GM23338 (cell line): ENCODE data around the gene SIGLEC7. TPM values are rescaled to one million over a fixed set of nuclear protein-coding genes. Genes with fewer than 3 reads are reported as not detected.

Experiments
- ATAC-seq: fragments of 200-7000 bp; cut with Tn5 transposase; 3 replicates; pipeline ENCODE4 v1.9.1; 2020
- DNase-seq: peaks from one replicate; pipeline ENCODE4 v3.0.0-alpha.2; 2015; ENCODE audit warnings: low spot score
- H2AFZ ChIP-seq: fragments of 200-600 bp; sonication (generic); 2 replicates; pipeline ENCODE4 v1.8.0; 2016; ENCODE audit warnings: antibody characterized with exemption, mild to moderate bottlenecking, moderate library complexity
- H3F3A ChIP-seq: fragments of 200-600 bp; sonication (generic); replicated peaks from 2 replicates; pipeline ENCODE4 v1.8.0; 2017; ENCODE audit warnings: antibody characterized with exemption, mixed run types, low read depth
- H3K27ac ChIP-seq: fragments of 200-600 bp; sonication (generic); 2 replicates; pipeline ENCODE4 v1.6.1; 2016; ENCODE audit warnings: low read depth
- H3K27me3 ChIP-seq: fragments of 200-600 bp; sonication (generic); 2 replicates; pipeline ENCODE4 v1.8.0; 2016; ENCODE audit warnings: mild to moderate bottlenecking, mixed run types, moderate library complexity; ENCODE audit not compliant: insufficient read depth
- H3K36me3 ChIP-seq: fragments of 200-600 bp; sonication (generic); 2 replicates; pipeline ENCODE4 v1.8.0; 2016; ENCODE audit warnings: mild to moderate bottlenecking; ENCODE audit not compliant: insufficient read depth
- H3K4me1 ChIP-seq: fragments of 200-600 bp; sonication (generic); 2 replicates; pipeline ENCODE4 v1.8.0; 2016; ENCODE audit warnings: mild to moderate bottlenecking, moderate library complexity; ENCODE audit not compliant: insufficient read depth
- H3K4me2 ChIP-seq: fragments of 200-600 bp; sonication (generic); 2 replicates; pipeline ENCODE4 v1.7.1; 2017; ENCODE audit warnings: mixed run types
- H3K4me3 ChIP-seq: fragments of 200-600 bp; sonication (generic); 2 replicates; pipeline ENCODE4 v1.6.1; 2016; ENCODE audit warnings: mixed run types
- H3K79me2 ChIP-seq: fragments of 200-600 bp; sonication (generic); replicated peaks from 2 replicates; pipeline ENCODE4 v1.8.0; 2017; ENCODE audit warnings: mild to moderate bottlenecking; ENCODE audit not compliant: insufficient read depth
- H3K9me2 ChIP-seq: fragments of 200-600 bp; sonication (generic); 2 replicates; pipeline ENCODE4 v1.8.0; 2017; ENCODE audit not compliant: insufficient read depth
- H4K20me1 ChIP-seq: fragments of 200-600 bp; sonication (generic); replicated peaks from 2 replicates; pipeline ENCODE4 v1.8.0; 2017; ENCODE audit warnings: mild to moderate bottlenecking; ENCODE audit not compliant: insufficient read depth
- H3K27ac Mint-ChIP-seq: 2 replicates; pipeline ENCODE4 v1.8.0; 2020; ENCODE audit warnings: inconsistent platforms, mild to moderate bottlenecking, moderate library complexity, mixed read lengths
- H3K27me3 Mint-ChIP-seq: 3 replicates; pipeline ENCODE4 v1.8.0; 2022; ENCODE audit warnings: low read depth, mild to moderate bottlenecking, moderate library complexity, mixed read lengths, inconsistent platforms; ENCODE audit not compliant: insufficient read depth, poor library complexity
- H3K36me3 Mint-ChIP-seq: 3 replicates; pipeline ENCODE4 v1.8.0; 2021; ENCODE audit warnings: low read depth, mild to moderate bottlenecking, inconsistent platforms, moderate library complexity, mixed read lengths
- H3K4me1 Mint-ChIP-seq: 3 replicates; pipeline ENCODE4 v1.8.0; 2020; ENCODE audit warnings: mild to moderate bottlenecking, inconsistent platforms, mixed read lengths
- H3K4me3 Mint-ChIP-seq: 3 replicates; pipeline ENCODE4 v1.8.0; 2021; ENCODE audit warnings: moderate library complexity, mild to moderate bottlenecking, inconsistent platforms, mixed read lengths
- H3K9me3 Mint-ChIP-seq: 3 replicates; pipeline ENCODE4 v1.8.0; 2020; ENCODE audit warnings: moderate library complexity, mild to moderate bottlenecking, inconsistent platforms, mixed read lengths
- EZH2 ChIP-seq: fragments of 200-600 bp; sonication (generic); IDR thresholded peaks from one replicate; pipeline ENCODE4 v1.8.0; 2017; ENCODE audit warnings: antibody characterized with exemption, mild to moderate bottlenecking, low read depth; ENCODE audit not compliant: unreplicated experiment
- STAT1 ChIP-seq: IDR thresholded peaks from one replicate; pipeline ENCODE4 v1.6.1; 2016; ENCODE audit warnings: antibody characterized with exemption; ENCODE audit not compliant: unreplicated experiment
- ZNF114 ChIP-seq: fragments of 250-450 bp; sonication (Bioruptor Pico); IDR thresholded peaks from 2 replicates; pipeline ENCODE4 v1.5.0; 2020; ENCODE audit warnings: mild to moderate bottlenecking, moderate library complexity
- polyA plus RNA-seq: library from polyadenylated mRNA; unstranded; fragments of >200 nt; fragmentation: Nextera tagmentation; extraction: Ambion mirVana; gene quantifications from 2 replicates; pipeline ENCODE4 v1.2.1, GENCODE V29; 2016
- total RNA-seq: library from RNA; depleted of rRNA; stranded (reverse); fragments of >200 nt; shearing (Covaris generic); gene quantifications from 2 replicates; pipeline ENCODE4 v1.2.3, GENCODE V29; 2014
- TF ChIP-seq, protein P1 (sequence below): fragments of 250-450 bp; sonication (Bioruptor Pico); IDR thresholded peaks from 2 replicates; pipeline ENCODE4 v1.5.0; 2020; ENCODE audit warnings: mild to moderate bottlenecking, moderate library complexity
- TF ChIP-seq, protein P2 (sequence below): IDR thresholded peaks from 2 replicates; pipeline ENCODE4 v1.6.1; 2016; ENCODE audit warnings: antibody characterized with exemption
- TF ChIP-seq, protein P3 (sequence below), 2 experiments: fragments of 200-600 bp in 1 of 2; sonication (generic) in 1 of 2; conservative IDR thresholded peaks; 2 replicates each; pipeline versions ENCODE4 v1.5.1 to v1.6.1; 2016 to 2017; ENCODE audit warnings: antibody characterized with exemption in 2 of 2, low read depth in 2 of 2, mild to moderate bottlenecking in 2 of 2, moderate library complexity in 1 of 2

Gene SIGLEC7
- total and polyA plus RNA-seq, 2 experiments from 2014 or later, result not detected

DNA sequence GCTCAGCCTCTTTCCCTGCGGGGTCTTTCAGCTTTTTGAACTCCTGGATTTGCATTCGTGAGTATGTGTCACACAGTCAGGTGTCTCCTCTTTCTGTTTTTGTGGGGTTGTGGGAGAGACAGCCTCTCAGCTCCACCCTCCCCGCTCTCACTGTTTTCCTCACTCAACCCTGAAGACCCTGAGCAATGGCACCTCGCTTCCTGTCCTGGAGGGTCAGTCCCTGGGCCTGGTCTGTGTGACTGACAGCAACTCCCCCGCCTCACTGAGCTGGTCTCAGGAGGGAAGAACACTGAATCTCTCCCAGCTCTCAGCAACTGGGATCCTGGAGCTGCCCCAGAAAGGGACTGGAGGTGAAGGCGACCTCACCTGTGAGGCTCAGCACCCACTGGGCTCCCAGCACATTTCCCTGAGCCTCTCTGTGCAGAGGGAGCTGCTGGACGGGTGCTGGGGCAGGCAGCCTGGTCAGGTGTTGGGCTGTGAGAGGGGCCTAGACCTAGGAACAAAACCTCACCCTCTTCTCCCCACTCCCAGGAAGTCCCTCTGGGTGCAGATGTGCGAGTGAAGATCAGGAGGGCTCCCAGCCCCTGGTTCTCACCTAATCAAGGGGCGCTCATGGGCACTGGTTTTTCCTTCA, 4.2 kb upstream of the SIGLEC7 start:
- Histone ChIP-seq H3K4me3 (no peak overlapping the region), H3K27ac (no peak overlapping the region), H4K20me1 (no peaks in the 10 kb centered on the region), H3F3A (no peaks in the 10 kb centered on the region), H3K4me2 (no peak overlapping the region), H3K79me2 (no peaks in the 10 kb centered on the region), H3K27me3 (no peaks in the 10 kb centered on the region), H3K9me2 (no peaks in the 10 kb centered on the region), H2AFZ (no peak overlapping the region), H3K4me1 (peaks cover 14% of the 10 kb centered on the region), H3K36me3 (no peaks in the 10 kb centered on the region)
- Mint-ChIP-seq H3K4me1 (peaks cover 31% of the 10 kb centered on the region), H3K36me3 (no peaks in the 10 kb centered on the region), H3K27me3 (peaks cover 25% of the 10 kb centered on the region), H3K9me3 (no peaks in the 10 kb centered on the region; the same call in 2 of the 3 replicates), H3K4me3 (no peak overlapping the region), H3K27ac (no peak overlapping the region)
- DNase-seq (no peak), ATAC-seq (no peak)
- TF ChIP-seq, protein P1, sequence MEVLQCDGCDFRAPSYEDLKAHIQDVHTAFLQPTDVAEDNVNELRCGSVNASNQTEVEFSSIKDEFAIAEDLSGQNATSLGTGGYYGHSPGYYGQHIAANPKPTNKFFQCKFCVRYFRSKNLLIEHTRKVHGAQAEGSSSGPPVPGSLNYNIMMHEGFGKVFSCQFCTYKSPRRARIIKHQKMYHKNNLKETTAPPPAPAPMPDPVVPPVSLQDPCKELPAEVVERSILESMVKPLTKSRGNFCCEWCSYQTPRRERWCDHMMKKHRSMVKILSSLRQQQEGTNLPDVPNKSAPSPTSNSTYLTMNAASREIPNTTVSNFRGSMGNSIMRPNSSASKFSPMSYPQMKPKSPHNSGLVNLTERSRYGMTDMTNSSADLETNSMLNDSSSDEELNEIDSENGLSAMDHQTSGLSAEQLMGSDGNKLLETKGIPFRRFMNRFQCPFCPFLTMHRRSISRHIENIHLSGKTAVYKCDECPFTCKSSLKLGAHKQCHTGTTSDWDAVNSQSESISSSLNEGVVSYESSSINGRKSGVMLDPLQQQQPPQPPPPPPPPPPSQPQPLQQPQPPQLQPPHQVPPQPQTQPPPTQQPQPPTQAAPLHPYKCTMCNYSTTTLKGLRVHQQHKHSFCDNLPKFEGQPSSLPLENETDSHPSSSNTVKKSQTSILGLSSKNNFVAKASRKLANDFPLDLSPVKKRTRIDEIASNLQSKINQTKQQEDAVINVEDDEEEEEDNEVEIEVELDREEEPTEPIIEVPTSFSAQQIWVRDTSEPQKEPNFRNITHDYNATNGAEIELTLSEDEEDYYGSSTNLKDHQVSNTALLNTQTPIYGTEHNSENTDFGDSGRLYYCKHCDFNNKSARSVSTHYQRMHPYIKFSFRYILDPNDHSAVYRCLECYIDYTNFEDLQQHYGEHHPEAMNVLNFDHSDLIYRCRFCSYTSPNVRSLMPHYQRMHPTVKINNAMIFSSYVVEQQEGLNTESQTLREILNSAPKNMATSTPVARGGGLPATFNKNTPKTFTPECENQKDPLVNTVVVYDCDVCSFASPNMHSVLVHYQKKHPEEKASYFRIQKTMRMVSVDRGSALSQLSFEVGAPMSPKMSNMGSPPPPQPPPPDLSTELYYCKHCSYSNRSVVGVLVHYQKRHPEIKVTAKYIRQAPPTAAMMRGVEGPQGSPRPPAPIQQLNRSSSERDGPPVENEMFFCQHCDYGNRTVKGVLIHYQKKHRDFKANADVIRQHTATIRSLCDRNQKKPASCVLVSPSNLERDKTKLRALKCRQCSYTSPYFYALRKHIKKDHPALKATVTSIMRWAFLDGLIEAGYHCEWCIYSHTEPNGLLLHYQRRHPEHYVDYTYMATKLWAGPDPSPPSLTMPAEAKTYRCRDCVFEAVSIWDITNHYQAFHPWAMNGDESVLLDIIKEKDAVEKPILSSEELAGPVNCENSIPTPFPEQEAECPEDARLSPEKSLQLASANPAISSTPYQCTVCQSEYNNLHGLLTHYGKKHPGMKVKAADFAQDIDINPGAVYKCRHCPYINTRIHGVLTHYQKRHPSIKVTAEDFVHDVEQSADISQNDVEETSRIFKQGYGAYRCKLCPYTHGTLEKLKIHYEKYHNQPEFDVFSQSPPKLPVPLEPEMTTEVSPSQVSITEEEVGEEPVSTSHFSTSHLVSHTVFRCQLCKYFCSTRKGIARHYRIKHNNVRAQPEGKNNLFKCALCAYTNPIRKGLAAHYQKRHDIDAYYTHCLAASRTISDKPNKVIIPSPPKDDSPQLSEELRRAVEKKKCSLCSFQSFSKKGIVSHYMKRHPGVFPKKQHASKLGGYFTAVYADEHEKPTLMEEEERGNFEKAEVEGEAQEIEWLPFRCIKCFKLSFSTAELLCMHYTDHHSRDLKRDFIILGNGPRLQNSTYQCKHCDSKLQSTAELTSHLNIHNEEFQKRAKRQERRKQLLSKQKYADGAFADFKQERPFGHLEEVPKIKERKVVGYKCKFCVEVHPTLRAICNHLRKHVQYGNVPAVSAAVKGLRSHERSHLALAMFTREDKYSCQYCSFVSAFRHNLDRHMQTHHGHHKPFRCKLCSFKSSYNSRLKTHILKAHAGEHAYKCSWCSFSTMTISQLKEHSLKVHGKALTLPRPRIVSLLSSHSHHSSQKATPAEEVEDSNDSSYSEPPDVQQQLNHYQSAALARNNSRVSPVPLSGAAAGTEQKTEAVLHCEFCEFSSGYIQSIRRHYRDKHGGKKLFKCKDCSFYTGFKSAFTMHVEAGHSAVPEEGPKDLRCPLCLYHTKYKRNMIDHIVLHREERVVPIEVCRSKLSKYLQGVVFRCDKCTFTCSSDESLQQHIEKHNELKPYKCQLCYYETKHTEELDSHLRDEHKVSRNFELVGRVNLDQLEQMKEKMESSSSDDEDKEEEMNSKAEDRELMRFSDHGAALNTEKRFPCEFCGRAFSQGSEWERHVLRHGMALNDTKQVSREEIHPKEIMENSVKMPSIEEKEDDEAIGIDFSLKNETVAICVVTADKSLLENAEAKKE, result no peak
- TF ChIP-seq EZH2, result no peak

DNA sequence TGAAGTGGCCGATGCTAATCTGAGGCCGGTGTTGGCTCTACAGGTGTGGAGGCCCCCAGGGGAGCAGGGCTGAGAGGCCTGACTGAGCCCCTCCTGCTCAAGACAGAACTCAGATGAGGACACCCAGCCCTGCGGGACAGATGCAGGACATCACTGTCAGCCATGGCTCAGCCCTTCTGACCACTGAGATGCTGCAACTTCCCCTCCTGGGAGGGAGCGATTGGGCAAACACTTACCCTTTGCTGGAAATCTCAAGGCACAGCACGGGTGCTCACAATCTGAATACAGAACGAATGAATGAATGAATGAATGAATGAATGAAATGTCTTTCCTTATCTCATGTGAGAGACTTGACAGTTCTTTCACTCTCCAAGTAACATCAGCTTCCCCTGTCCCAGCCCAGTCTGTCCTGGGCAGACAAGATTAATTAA, 3.5 kb upstream of the SIGLEC7 start:
- Histone ChIP-seq H3K79me2 (no peaks in the 10 kb centered on the region), H3K36me3 (no peaks in the 10 kb centered on the region), H3K4me3 (no peak overlapping the region), H3K4me1 (peaks cover 14% of the 10 kb centered on the region), H4K20me1 (no peaks in the 10 kb centered on the region), H3K4me2 (no peak overlapping the region), H3K27me3 (no peaks in the 10 kb centered on the region), H3F3A (no peaks in the 10 kb centered on the region), H3K9me2 (no peaks in the 10 kb centered on the region), H2AFZ (no peak overlapping the region), H3K27ac (no peak overlapping the region)
- no peak overlapping the region for H3K4me3 Mint-ChIP-seq
- peaks cover 25% of the 10 kb centered on the region for H3K27me3 Mint-ChIP-seq
- H3K4me1 Mint-ChIP-seq, result peaks cover 31% of the 10 kb centered on the region
- DNase-seq (no peak), ATAC-seq (no peak)
- no peak overlapping the region for H3K27ac Mint-ChIP-seq
- H3K9me3 Mint-ChIP-seq, result no peaks in the 10 kb centered on the region; the same call in 2 of the 3 replicates
- H3K36me3 Mint-ChIP-seq, result no peaks in the 10 kb centered on the region
- TF ChIP-seq EZH2 (no peak), STAT1 (no peak), ZNF114 (CRISPR knock-in tag) (no peak)
- TF ChIP-seq, protein P2, sequence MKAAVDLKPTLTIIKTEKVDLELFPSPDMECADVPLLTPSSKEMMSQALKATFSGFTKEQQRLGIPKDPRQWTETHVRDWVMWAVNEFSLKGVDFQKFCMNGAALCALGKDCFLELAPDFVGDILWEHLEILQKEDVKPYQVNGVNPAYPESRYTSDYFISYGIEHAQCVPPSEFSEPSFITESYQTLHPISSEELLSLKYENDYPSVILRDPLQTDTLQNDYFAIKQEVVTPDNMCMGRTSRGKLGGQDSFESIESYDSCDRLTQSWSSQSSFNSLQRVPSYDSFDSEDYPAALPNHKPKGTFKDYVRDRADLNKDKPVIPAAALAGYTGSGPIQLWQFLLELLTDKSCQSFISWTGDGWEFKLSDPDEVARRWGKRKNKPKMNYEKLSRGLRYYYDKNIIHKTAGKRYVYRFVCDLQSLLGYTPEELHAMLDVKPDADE, result no peak
- TF ChIP-seq, protein P3, sequence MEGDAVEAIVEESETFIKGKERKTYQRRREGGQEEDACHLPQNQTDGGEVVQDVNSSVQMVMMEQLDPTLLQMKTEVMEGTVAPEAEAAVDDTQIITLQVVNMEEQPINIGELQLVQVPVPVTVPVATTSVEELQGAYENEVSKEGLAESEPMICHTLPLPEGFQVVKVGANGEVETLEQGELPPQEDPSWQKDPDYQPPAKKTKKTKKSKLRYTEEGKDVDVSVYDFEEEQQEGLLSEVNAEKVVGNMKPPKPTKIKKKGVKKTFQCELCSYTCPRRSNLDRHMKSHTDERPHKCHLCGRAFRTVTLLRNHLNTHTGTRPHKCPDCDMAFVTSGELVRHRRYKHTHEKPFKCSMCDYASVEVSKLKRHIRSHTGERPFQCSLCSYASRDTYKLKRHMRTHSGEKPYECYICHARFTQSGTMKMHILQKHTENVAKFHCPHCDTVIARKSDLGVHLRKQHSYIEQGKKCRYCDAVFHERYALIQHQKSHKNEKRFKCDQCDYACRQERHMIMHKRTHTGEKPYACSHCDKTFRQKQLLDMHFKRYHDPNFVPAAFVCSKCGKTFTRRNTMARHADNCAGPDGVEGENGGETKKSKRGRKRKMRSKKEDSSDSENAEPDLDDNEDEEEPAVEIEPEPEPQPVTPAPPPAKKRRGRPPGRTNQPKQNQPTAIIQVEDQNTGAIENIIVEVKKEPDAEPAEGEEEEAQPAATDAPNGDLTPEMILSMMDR (conservative IDR thresholded peaks at IDR 0.05; ENCODE audit: low read depth in 2 of 2), result no peak
